ENCODE measurements around the gene SFMBT2. TPM values are rescaled to one million over a fixed set of nuclear protein-coding genes. Genes with fewer than 3 reads are reported as not detected.

The SFMBT2 gene
- total RNA-seq, 2 experiments from 2014 or later, result 7.9 to 8.3 TPM

DNA sequence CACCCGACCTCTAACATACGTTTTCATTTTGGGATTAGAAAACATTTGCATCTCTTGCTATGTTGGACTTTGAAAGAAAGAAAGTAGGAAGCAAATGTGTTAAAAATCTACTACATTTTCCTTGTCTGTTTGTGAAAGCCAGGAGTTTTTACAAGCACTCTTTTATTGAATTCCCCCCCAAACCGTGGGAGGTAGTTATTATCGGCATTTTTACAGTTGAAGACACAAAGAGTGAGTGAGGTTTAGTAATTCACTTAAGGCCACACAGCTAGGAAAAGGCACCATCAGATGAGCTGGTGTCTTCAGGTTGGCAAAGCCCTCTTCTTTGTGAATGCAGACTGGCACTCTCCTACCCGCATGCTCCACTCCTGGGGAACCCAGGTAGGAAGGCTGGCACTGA is 23.5 kb upstream of the SFMBT2 start:
- H3K4me2 ChIP-seq (ENCODE audit: low read length), result no peak overlapping the region
- peaks cover 22% of the 10 kb centered on the region for H3K4me1 ChIP-seq (ENCODE audit: insufficient read depth, low read length, poor library complexity, severe bottlenecking)
- intact Hi-C loops (cut with micrococcal nuclease; ENCODE audit: unreplicated experiment), result no loop called here
- no peaks in the 10 kb centered on the region for H3K9me3 ChIP-seq (ENCODE audit: low read length)
- H3K9me2 ChIP-seq (ENCODE audit: insufficient read depth, low read length), result no peaks in the 10 kb centered on the region
- TF ChIP-seq, protein P1, sequence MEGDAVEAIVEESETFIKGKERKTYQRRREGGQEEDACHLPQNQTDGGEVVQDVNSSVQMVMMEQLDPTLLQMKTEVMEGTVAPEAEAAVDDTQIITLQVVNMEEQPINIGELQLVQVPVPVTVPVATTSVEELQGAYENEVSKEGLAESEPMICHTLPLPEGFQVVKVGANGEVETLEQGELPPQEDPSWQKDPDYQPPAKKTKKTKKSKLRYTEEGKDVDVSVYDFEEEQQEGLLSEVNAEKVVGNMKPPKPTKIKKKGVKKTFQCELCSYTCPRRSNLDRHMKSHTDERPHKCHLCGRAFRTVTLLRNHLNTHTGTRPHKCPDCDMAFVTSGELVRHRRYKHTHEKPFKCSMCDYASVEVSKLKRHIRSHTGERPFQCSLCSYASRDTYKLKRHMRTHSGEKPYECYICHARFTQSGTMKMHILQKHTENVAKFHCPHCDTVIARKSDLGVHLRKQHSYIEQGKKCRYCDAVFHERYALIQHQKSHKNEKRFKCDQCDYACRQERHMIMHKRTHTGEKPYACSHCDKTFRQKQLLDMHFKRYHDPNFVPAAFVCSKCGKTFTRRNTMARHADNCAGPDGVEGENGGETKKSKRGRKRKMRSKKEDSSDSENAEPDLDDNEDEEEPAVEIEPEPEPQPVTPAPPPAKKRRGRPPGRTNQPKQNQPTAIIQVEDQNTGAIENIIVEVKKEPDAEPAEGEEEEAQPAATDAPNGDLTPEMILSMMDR (conservative IDR thresholded peaks at IDR 0.05; ENCODE audit: low read length), result no peak
- no peak for TF ChIP-seq EZH2phosphoT487 (IDR thresholded peaks at IDR 0.05; ENCODE audit: borderline replicate concordance, low read depth, low read length)
- no peak overlapping the region for H2AFZ ChIP-seq (ENCODE audit: low read length)
- no peaks in the 10 kb centered on the region for H4K20me1 ChIP-seq (ENCODE audit: insufficient read depth, low read length)
- H3K79me2 ChIP-seq (ENCODE audit: insufficient read depth, low read depth, low read length), result no peaks in the 10 kb centered on the region
- ChIA-PET POLR2A (no interaction called here), CTCF (ENCODE audit: unreplicated experiment) (no interaction called here)
- DNase-seq (ENCODE audit: low spot score), result no peak
- no peak overlapping the region for H3K4me3 ChIP-seq (ENCODE audit: low read depth, low read length, poor library complexity, severe bottlenecking)
- H3K27ac ChIP-seq (ENCODE audit: low read depth, low read length, poor library complexity, severe bottlenecking), result no peak overlapping the region
- BruUV-seq (replicated peaks), result no TSS peak
- no peaks in the 10 kb centered on the region for H3K36me3 ChIP-seq (ENCODE audit: insufficient read depth, low read length)

DNA sequence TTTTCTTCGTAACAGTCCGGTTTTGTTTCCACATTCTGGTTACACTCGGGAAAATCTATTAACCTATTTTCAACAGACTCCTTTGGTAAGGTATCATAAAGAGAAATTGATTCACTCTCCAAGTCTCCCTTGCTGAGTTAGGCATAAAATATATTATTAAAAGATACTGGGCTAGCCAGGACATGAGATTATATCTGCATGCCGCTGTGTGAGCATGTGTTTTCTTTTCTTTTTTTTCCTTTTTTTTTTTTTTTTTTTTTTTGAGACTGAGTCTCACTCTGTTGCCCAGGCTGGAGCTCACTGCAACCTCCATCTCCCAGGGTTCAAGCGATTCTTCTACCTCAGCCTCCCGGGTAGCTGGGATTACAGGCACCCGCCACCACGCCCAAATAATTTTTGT is 23.0 kb upstream of the SFMBT2 start:
- H4K20me1 ChIP-seq (ENCODE audit: insufficient read depth, low read length), result no peaks in the 10 kb centered on the region
- H3K79me2 ChIP-seq (ENCODE audit: insufficient read depth, low read depth, low read length), result no peaks in the 10 kb centered on the region
- intact Hi-C loops (cut with micrococcal nuclease; ENCODE audit: unreplicated experiment), result no loop called here
- no peaks in the 10 kb centered on the region for H3K9me2 ChIP-seq (ENCODE audit: insufficient read depth, low read length)
- no peak overlapping the region for H3K4me3 ChIP-seq (ENCODE audit: low read depth, low read length, poor library complexity, severe bottlenecking)
- no peak overlapping the region for H3K27ac ChIP-seq (ENCODE audit: low read depth, low read length, poor library complexity, severe bottlenecking)
- no TSS peak for BruUV-seq (replicated peaks)
- H3K4me2 ChIP-seq (ENCODE audit: low read length), result no peak overlapping the region
- POLR2A ChIA-PET, result no interaction called here
- no peaks in the 10 kb centered on the region for H3K9me3 ChIP-seq (ENCODE audit: low read length)
- DNase-seq (ENCODE audit: low spot score), result no peak
- CTCF ChIA-PET (ENCODE audit: unreplicated experiment), result no interaction called here
- H2AFZ ChIP-seq (ENCODE audit: low read length), result no peak overlapping the region
- no peaks in the 10 kb centered on the region for H3K36me3 ChIP-seq (ENCODE audit: insufficient read depth, low read length)
- H3K4me1 ChIP-seq (ENCODE audit: insufficient read depth, low read length, poor library complexity, severe bottlenecking), result peaks cover 23% of the 10 kb centered on the region
- TF ChIP-seq, protein P1 (conservative IDR thresholded peaks at IDR 0.05; ENCODE audit: low read length), result no peak

DNA sequence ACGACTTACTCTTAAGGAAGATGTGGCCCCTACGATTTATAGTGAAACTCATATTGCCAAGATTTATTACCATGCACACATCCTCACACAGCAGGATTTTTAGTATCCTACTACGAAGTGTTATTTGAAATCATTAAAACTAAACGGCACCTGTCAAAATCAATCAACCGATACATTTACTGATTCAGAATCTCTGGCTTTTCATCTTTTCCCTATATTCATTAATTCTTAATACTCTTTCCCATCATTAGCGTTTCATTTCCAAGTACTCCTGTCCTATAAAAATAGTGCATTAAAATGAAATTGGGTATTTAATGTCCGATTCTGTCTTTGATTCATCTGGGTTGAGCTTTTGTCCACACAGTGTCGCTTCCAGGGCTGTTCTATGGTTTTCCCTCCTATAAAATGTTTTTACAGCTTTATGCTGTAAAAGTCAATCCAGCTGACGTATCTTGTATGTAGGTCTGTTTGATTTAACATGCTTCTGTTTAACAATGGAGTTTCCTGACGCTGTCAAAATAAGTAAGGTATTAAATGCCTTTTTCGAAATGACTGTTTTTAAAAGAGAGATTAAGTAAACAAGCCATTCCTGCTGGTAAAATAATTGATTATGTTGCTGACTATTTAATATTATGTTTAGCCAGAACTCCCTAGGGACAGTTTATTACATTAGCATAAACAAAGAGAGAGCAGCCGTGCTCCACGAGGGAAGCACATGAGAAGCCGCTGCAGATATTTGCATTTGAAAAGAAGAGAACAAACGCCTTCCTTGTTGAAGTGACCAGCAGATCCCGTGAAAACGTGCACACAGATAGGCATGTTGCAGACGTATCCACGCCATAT is 22.3 kb upstream of the SFMBT2 start:
- BruUV-seq (replicated peaks), result no TSS peak
- no peaks in the 10 kb centered on the region for H3K79me2 ChIP-seq (ENCODE audit: insufficient read depth, low read depth, low read length)

More for the DNA sequence above, 22.3 kb upstream of the SFMBT2 start:
- H3K4me1 ChIP-seq (ENCODE audit: insufficient read depth, low read length, poor library complexity, severe bottlenecking), result peaks cover 25% of the 10 kb centered on the region
- no peak overlapping the region for H3K4me2 ChIP-seq (ENCODE audit: low read length)
- POLR2A ChIA-PET, result interaction anchor here (0.7 kb wide), 1 partner anchor 13 kb away, joined by 3 read pairs; no protein-coding TSS in a partner anchor
- H3K9me3 ChIP-seq (ENCODE audit: low read length), result no peaks in the 10 kb centered on the region
- no peak overlapping the region for H3K4me3 ChIP-seq (ENCODE audit: low read depth, low read length, poor library complexity, severe bottlenecking)
- H3K27ac ChIP-seq (ENCODE audit: low read depth, low read length, poor library complexity, severe bottlenecking), result no peak overlapping the region
- no peaks in the 10 kb centered on the region for H3K9me2 ChIP-seq (ENCODE audit: insufficient read depth, low read length)
- TF ChIP-seq EZH2phosphoT487 (IDR thresholded peaks at IDR 0.05; ENCODE audit: borderline replicate concordance, low read depth, low read length), result no peak
- TF ChIP-seq, protein P1 (conservative IDR thresholded peaks at IDR 0.05; ENCODE audit: low read length), result no peak
- DNase-seq (ENCODE audit: low spot score), result no peak
- intact Hi-C loops (cut with micrococcal nuclease; ENCODE audit: unreplicated experiment), result no loop called here
- H3K36me3 ChIP-seq (ENCODE audit: insufficient read depth, low read length), result no peaks in the 10 kb centered on the region
- H4K20me1 ChIP-seq (ENCODE audit: insufficient read depth, low read length), result no peaks in the 10 kb centered on the region
- CTCF ChIA-PET (ENCODE audit: unreplicated experiment), result no interaction called here
- H2AFZ ChIP-seq (ENCODE audit: low read length), result no peak overlapping the region

Data from OCI-LY7 (cell line).